ENCODE measurements around the gene TTC7B.

The TTC7B gene

GRCh38 chr14:90809530-90810312 is 6.5 kb downstream of the TTC7B start:
- Histone ChIP-seq H3K27me3 (ENCODE audit: insufficient read depth, low read length, poor library complexity) (peaks cover 4% of the 10 kb centered on the region), H3K79me2 (ENCODE audit: insufficient read depth, low read length) (no peaks in the 10 kb centered on the region)

GRCh38 chr14:90808759-90809529 is 7.3 kb downstream of the TTC7B start:
- Histone ChIP-seq H2AFZ (ENCODE audit: low read depth, low read length) (no peak overlapping the region), H3K9me3 (ENCODE audit: insufficient read depth, low read length, severe bottlenecking) (no peaks in the 10 kb centered on the region), H3K36me3 (ENCODE audit: insufficient read depth, low read length) (no peaks in the 10 kb centered on the region), H3K4me3 (ENCODE audit: low read depth in 1 of 2, low read length in 2 of 2) (no peak overlapping the region), H3K4me1 (ENCODE audit: insufficient read depth, low read length) (no peaks in the 10 kb centered on the region), H3K27ac (ENCODE audit: low read length) (no peak overlapping the region), H3K27me3 (ENCODE audit: insufficient read depth, low read length, poor library complexity) (no peaks in the 10 kb centered on the region), H3K79me2 (ENCODE audit: insufficient read depth, low read length) (no peaks in the 10 kb centered on the region), H3K9ac (ENCODE audit: low read depth, low read length) (no peak overlapping the region), H3K4me2 (ENCODE audit: insufficient read depth, low read length) (no peak overlapping the region), H4K20me1 (ENCODE audit: insufficient read depth, low read length) (0 out of 2 replicates have a peak, but pooled peaks cover 3% of the 10 kb centered on the region)
- no peak for ATAC-seq (ENCODE audit: insufficient read depth, low read depth)
- TF ChIP-seq CTCF (IDR thresholded peaks at IDR 0.05; ENCODE audit: borderline replicate concordance, extremely low read depth, low read length, poor library complexity, severe bottlenecking) = no peak
- no peak for TF ChIP-seq EZH2 (IDR thresholded peaks at IDR 0.05; ENCODE audit: borderline replicate concordance, low read depth, low read length, severe bottlenecking)
- DNase-seq = no peak

More at GRCh38 chr14:90809530-90810312, 6.5 kb downstream of the TTC7B start:
- Histone ChIP-seq H3K4me3 (ENCODE audit: low read depth in 1 of 2, low read length in 2 of 2) (no peak overlapping the region), H3K4me2 (ENCODE audit: insufficient read depth, low read length) (no peak overlapping the region), H3K27ac (ENCODE audit: low read length) (no peak overlapping the region), H4K20me1 (ENCODE audit: insufficient read depth, low read length) (0 out of 2 replicates have a peak, but pooled peaks cover 3% of the 10 kb centered on the region), H3K36me3 (ENCODE audit: insufficient read depth, low read length) (no peaks in the 10 kb centered on the region), H2AFZ (ENCODE audit: low read depth, low read length) (no peak overlapping the region), H3K4me1 (ENCODE audit: insufficient read depth, low read length) (0 out of 2 replicates have a peak, but pooled peaks cover under 1% of the 10 kb centered on the region), H3K9me3 (ENCODE audit: insufficient read depth, low read length, severe bottlenecking) (no peaks in the 10 kb centered on the region), H3K9ac (ENCODE audit: low read depth, low read length) (no peak overlapping the region)
- TF ChIP-seq CTCF (IDR thresholded peaks at IDR 0.05; ENCODE audit: borderline replicate concordance, extremely low read depth, low read length, poor library complexity, severe bottlenecking) (no peak), EZH2 (IDR thresholded peaks at IDR 0.05; ENCODE audit: borderline replicate concordance, low read depth, low read length, severe bottlenecking) (no peak)
- DNase-seq (no peak), ATAC-seq (ENCODE audit: insufficient read depth, low read depth) (no peak)

- Histone ChIP-seq H3K27ac (ENCODE audit: low read length) (no peak overlapping the region), H3K9me3 (ENCODE audit: insufficient read depth, low read length, severe bottlenecking) (no peaks in the 10 kb centered on the region), H3K4me1 (ENCODE audit: insufficient read depth, low read length) (no peaks in the 10 kb centered on the region), H2AFZ (ENCODE audit: low read depth, low read length) (no peak overlapping the region), H4K20me1 (ENCODE audit: insufficient read depth, low read length) (0 out of 2 replicates have a peak, but pooled peaks cover 3% of the 10 kb centered on the region), H3K79me2 (ENCODE audit: insufficient read depth, low read length) (no peaks in the 10 kb centered on the region), H3K4me3 (ENCODE audit: low read depth in 1 of 2, low read length in 2 of 2) (no peak overlapping the region), H3K36me3 (ENCODE audit: insufficient read depth, low read length) (no peaks in the 10 kb centered on the region), H3K27me3 (ENCODE audit: insufficient read depth, low read length, poor library complexity) (no peaks in the 10 kb centered on the region), H3K9ac (ENCODE audit: low read depth, low read length) (no peak overlapping the region), H3K4me2 (ENCODE audit: insufficient read depth, low read length) (no peak overlapping the region)
- DNase-seq (no peak), ATAC-seq (ENCODE audit: insufficient read depth, low read depth) (no peak)
- TF ChIP-seq CTCF (IDR thresholded peaks at IDR 0.05; ENCODE audit: borderline replicate concordance, extremely low read depth, low read length, poor library complexity, severe bottlenecking) (no peak), EZH2 (IDR thresholded peaks at IDR 0.05; ENCODE audit: borderline replicate concordance, low read depth, low read length, severe bottlenecking) (no peak)
Observed at GRCh38 chr14:90807060-90807459, 9.2 kb downstream of the TTC7B start.
